ENCODE measurements around the gene TRPC4AP.

DNA sequence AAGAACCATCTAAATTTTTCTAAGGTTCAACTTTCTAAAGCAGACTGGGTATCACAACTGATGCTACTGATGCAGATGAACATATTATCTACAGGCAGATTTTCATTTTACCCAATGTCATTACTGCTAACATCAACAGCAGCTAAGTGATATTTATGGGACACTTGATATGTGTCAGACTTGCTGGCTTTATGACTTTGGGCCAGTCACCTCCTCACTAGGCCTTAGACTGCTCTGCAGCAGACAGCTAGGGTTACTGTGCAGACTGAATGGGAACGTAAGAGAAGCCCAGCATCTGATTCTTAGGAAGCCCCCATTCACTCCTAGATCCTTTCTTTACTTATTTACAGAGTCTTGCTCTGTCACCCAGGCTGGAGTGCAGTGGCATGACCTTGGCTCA lies 70.8 kb downstream of the TRPC4AP start:
- TF ChIP-seq CTCF (IDR thresholded peaks at IDR 0.05) (no peak), POLR2A (IDR thresholded peaks at IDR 0.05) (no peak), EP300 (IDR thresholded peaks at IDR 0.05) (no peak), POLR2AphosphoS5 (IDR thresholded peaks at IDR 0.05) (no peak)

Data from suprapubic skin (tissue), 4 donors.